ELR (cell line): ENCODE measurements around the gene ZNF174.

Experiments
- DNase-seq: peaks from one replicate; pipeline ENCODE4 v3.0.0-alpha.2; 2015; ENCODE audit warnings: low read depth

ZNF174 gene

DNA sequence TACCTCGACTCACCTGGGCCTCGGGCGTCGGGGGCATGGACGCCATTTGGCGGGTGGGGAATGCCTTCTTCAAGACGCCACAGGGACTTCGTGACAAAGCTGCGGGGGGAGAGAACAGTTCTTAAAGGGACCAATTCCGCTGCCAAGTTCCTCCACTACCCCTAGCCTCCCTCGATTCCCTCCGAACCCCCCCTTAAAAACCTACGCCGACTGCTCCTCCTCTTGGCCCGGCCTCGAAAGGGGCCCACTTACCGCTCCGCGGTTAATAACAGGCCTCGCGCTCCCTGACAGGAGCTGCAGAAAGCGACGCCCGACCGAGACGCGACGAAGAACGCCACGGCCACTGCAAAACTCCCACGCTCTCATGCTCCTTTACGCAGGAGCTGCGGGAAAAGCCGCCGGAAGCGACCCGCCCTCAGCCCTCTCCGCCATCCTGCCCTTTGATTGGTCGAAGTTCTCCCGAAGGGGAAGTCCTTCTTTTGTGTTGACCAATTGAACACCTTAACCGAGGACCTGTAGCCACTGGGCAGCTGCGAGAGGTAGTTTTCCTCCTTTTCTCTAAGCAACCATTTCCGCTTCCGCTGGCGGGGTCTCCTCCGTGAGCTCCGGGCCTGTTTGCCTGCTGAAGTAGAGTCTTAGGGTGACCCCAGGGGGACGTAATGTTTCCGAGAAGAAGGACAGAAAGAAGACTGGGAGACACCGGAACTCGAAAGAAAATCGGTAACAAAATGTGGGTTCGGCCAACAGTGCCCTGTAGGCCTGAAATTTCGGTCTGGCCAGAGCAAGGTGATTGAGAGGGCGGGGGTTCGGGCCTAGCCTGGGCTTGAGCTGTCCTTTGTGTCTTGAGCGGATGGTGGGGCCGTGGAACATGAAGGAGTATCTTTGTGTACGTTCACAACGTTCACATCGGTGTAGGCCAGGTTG, 42.4 kb downstream of the ZNF174 start, which contains the start of the genes NAA60 and ZNF597:
NAA60 (plus strand) TSS at position 573 of the 924 bp plus-strand sequence. CDS start 32,548 bp downstream, outside the sequence.
ZNF597 (minus strand) TSS at position 397 of the 924 bp plus-strand sequence; CDS start at position 46, 351 bp downstream.
- peak; percentile 90 for DNase-seq

DNA sequence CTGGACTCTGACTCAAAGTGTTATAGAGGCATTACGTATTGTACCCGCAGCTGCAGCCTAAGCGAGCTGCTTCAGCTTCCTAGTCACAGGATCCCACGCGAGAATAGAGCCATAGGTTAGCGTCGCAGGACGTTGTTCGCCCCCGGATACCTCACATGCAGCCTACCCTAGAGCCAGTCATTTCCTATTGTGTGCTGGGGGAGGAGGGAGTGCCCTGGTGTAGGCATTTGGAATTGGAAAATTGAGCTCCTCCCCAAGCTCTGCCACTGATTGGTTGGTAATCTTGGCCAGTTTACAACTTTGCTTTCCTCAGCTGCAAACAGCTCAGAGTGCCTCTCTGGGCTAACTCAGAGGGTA, 43.0 kb downstream of the ZNF174 start:
- peak; percentile 76 for DNase-seq

DNA sequence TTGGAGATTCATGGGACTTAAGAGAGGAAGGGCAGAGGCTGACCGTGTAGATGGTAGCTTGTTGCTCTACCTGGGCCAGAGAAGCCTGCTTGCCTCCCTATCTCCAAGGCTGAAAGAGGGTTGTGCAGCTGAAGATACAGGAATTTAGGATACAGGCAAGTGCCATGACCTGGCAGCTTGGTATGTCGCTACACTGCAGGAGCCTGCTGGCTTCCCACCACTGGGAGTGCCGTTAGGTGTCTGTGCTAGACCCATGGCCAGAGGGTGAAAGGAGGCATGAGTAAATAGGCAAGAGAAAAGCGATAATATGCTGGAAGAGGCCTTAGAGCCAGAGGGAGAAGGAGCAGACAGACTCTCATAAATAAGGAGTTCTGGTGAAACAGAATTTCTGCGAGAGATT, 53.1 kb downstream of the ZNF174 start:
- DNase-seq, result peak; percentile 41

DNA sequence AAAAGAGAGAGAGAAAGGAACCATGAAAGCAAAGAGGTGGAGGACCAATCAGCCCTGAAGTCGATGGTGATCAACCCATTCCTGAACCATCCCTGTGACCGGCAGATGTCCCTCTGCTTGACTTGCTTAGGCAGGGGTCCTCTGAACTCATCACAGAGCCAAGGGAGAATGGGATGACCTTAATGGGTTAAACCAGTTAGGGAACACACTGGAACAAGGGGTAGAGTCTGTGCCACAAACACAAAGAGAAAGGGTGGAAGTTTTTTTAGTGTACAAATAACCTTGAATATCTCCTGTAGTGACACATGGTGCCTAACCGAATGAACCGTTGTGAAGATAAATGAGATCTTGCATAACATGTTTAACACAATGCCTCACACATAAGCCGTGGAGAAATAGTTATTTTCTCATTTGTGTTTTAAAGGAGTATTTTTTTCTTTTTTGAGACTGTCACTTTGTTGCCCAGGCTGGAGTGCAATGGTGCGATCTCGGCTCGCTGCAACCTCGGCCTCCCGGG, 53.7 kb downstream of the ZNF174 start:
- no peak for DNase-seq

DNA sequence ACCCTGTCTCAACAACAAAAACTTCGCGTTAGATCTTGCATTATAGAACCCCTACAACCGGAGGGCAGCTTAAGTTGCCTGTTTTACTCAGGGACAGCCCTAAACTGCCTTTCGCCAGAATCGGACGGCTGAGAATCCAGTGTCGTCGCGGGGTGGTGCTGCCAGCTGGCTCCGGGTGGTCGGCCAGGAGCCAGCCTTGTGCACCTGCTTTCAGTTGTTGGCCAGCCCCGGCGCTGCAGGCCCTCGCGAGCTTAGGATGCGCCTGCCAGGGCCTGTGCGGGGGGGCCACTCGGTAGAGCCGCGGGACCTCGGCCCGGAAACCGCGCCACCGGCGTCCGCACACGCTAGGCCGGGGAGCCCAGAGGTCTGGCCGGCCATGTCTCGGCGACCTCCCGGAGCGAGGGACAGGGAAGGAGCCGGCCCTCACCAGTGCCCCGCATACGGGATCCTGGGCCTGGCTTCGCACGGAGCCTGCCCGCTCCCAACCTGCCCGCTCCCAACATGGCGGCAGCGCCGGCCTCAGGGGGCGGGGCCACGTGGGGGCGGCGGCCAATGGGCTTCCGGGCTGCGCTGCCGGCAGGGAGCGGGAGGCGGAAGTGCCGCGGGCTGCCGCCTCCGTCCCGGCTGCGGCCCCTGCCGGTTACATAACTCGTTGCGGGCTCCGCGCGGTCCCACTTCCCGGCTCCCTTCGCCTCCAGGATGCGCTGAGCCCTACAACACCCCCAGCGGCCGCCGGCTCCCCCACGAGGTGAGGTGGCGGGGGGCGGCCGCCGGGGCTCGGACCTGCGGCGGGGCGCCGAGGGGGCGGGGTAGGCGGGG, 56.6 kb downstream of the ZNF174 start:
- DNase-seq, result peak; percentile 89

DNA sequence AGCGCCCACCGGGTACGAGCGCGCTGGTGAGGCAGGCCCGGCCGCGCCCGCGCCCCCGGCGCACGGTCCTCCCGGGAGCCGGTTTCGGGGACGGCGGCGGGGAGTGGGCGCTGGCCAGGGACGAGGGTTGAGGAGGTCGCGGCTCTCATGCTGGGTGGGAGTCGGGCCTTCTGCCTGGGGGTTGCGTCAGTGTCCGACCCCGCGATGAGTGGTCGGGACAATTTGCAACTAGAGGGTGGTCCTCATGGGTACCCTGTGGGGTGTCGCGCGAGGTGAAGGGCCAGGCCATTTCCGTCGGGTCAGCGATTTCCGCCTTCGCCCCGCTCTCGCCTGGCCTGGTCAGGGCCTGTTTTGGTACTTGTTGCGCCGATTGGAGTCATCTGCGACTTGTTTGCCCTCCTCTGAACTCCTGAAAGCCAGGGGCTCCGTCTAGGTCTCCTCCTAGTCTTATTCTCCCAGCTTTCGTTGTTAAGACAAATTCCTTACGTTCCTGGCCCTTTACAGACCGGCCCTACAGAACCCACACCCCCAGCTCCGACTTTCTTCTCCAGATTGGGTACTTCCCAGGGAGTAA, 57.4 kb downstream of the ZNF174 start:
- DNase-seq, result peak; percentile 55

DNA sequence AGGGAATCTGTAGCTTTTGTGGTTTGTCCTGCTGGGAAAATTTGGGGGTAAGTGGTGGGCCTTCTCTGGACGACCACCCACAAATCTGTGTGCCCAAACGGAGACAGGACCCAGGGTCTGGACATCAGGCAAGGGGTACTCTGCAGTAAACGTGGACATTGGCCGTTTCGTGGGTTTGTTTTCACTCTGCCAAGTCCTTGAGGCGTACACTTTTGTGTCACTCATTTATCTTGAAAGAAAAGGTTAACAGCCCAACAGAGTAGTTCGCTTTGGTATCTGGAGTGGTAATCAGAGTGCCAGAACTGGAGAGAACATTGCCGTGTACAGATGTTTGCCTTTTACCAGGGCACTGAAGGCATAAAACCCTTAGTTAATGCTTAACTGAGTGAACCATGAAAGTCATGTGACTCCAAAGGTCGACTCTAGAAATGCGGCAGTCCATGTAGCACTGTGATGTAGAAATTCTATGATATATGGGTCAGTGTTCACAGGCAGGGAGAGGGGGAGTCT, 57.9 kb downstream of the ZNF174 start:
- peak; percentile 14 for DNase-seq
